AG04450 (cell line): ENCODE data around the gene MAB21L2. TPM values are rescaled to one million over a fixed set of nuclear protein-coding genes. Genes with fewer than 3 reads are reported as not detected.
A peak's percentile ranks its signal among the peaks of the same experiment; 100 is the strongest.

Experiments used
- CTCF ChIA-PET: fragments of 300-600, 350-600 bp; formaldehyde crosslinking; extraction: SDS; loops from one replicate; lab custom pipeline; 2022; ENCODE audit warnings: antibody characterized with exemption, inconsistent platforms; lab: Charles Lee
- POLR2A ChIA-PET: fragments of 350-600 bp; formaldehyde crosslinking; extraction: SDS; loops from one replicate; lab custom pipeline; 2021; ENCODE audit warnings: antibody characterized with exemption, inconsistent platforms; lab: Yijun Ruan, JAX
- DNase-seq: peaks from one replicate; pipeline ENCODE4 v3.0.0-alpha.2; 2011; ENCODE audit warnings: low read depth, low spot score
- H3K27ac ChIP-seq: one replicate; pipeline ENCODE4 v1.5.1; 2012; ENCODE audit warnings: low read depth, low read length, control low read depth
- H3K27me3 ChIP-seq: one replicate; pipeline ENCODE4 v1.6.0; 2012; ENCODE audit warnings: low read length; ENCODE audit not compliant: control insufficient read depth, insufficient read depth
- H3K4me3 ChIP-seq: 2 replicates; pipeline ENCODE4 v1.5.1; 2011; ENCODE audit warnings: mild to moderate bottlenecking, low read depth, low read length, control low read depth
- H3K9me3 ChIP-seq: 2 replicates; pipeline ENCODE4 v1.5.1; 2012; ENCODE audit warnings: low read length; ENCODE audit not compliant: control insufficient read depth, insufficient read depth
- CTCF ChIP-seq: IDR thresholded peaks from 2 replicates; pipeline ENCODE4 v1.5.1; 2011; ENCODE audit warnings: low read depth, low read length, control low read depth, inconsistent platforms
- polyA plus RNA-seq: library from polyadenylated mRNA; depleted of rRNA; stranded (reverse); fragments of >200 nt; gene quantifications from 2 replicates; pipeline ENCODE4 v1.2.3, GENCODE V29; 2011

MAB21L2 gene
- polyA plus RNA-seq, 1 experiment = 3.3 TPM

GRCh38 chr4:150593996-150594395 lies 12.0 kb downstream of the MAB21L2 start:
- no peaks in the 10 kb centered on the region for H3K9me3 ChIP-seq
- no peak overlapping the region for H3K4me3 ChIP-seq
- POLR2A ChIA-PET = interaction anchor here (1.3 kb wide), 1 partner anchor 343 kb away, joined by 3 read pairs; no protein-coding TSS in a partner anchor
- DNase-seq = no peak
- no peak overlapping the region for H3K27ac ChIP-seq
- CTCF ChIA-PET = interaction anchor here (0.8 to 2.4 kb wide), 14 partner anchors 11 to 613 kb away, joined by 3 to 21 read pairs (median 3); no protein-coding TSS in a partner anchor
- no peaks in the 10 kb centered on the region for H3K27me3 ChIP-seq
- TF ChIP-seq CTCF = peak; percentile 52; the same call in 1 of the 2 replicates

- no peak overlapping the region for H3K4me3 ChIP-seq
These were observed 17.0 kb downstream of the MAB21L2 start for GRCh38 chr4:150598909-150599308.

GRCh38 chr4:150599547-150599946 lies 17.6 kb downstream of the MAB21L2 start:
- no peak for DNase-seq
- Histone ChIP-seq H3K27me3 (no peaks in the 10 kb centered on the region), H3K4me3 (no peak overlapping the region), H3K9me3 (no peaks in the 10 kb centered on the region), H3K27ac (no peak overlapping the region)
- CTCF ChIA-PET = no interaction called here
- POLR2A ChIA-PET = no interaction called here
- TF ChIP-seq CTCF = no peak

More at GRCh38 chr4:150598909-150599308, 17.0 kb downstream of the MAB21L2 start:
- ChIA-PET CTCF (no interaction called here), POLR2A (no interaction called here)
- no peak for TF ChIP-seq CTCF
- Histone ChIP-seq H3K27me3 (no peaks in the 10 kb centered on the region), H3K9me3 (no peaks in the 10 kb centered on the region), H3K27ac (no peak overlapping the region)
- DNase-seq = no peak

GRCh38 chr4:150600812-150601445 lies 19.0 kb downstream of the MAB21L2 start:
- POLR2A ChIA-PET = no interaction called here

More at GRCh38 chr4:150600812-150601445, 19.0 kb downstream of the MAB21L2 start:
- H3K4me3 ChIP-seq = no peak overlapping the region
- no peaks in the 10 kb centered on the region for H3K9me3 ChIP-seq
- no peak for DNase-seq
- TF ChIP-seq CTCF = no peak
- no peaks in the 10 kb centered on the region for H3K27me3 ChIP-seq
- H3K27ac ChIP-seq = no peak overlapping the region
- CTCF ChIA-PET = no interaction called here
